HL-60 (cell line): ENCODE measurements around the gene CPXM1.

Experiments used
- DNase-seq, 2 experiments: peaks; one replicate each; pipeline ENCODE4 v3.0.0-alpha.2; 2010 to 2020; ENCODE audit warnings: low read depth in 1 of 2, low spot score in 1 of 2
- H3K27ac ChIP-seq: fragments of 250-450 bp; sonication (Bioruptor Pico); replicated peaks from 2 replicates; pipeline ENCODE4 v1.5.1; 2020; ENCODE audit warnings: mild to moderate bottlenecking, moderate library complexity
- H3K27me3 ChIP-seq: fragments of 250-450 bp; sonication (Bioruptor Pico); 2 replicates; pipeline ENCODE4 v1.5.1; 2021; ENCODE audit warnings: mild to moderate bottlenecking, moderate library complexity; ENCODE audit not compliant: insufficient read depth, poor library complexity, severe bottlenecking
- H3K4me3 ChIP-seq: replicated peaks from 2 replicates; pipeline ENCODE4 v1.5.1; 2011; ENCODE audit warnings: mild to moderate bottlenecking, control low read depth, low read length; ENCODE audit not compliant: insufficient read depth
- CTCF ChIP-seq: IDR thresholded peaks from one replicate; pipeline ENCODE4 v1.5.1; 2011; ENCODE audit warnings: low read length, control low read depth, inconsistent platforms; ENCODE audit not compliant: insufficient read depth
- GABPA ChIP-seq: IDR thresholded peaks from 2 replicates; pipeline ENCODE4 v1.6.1; 2012; ENCODE audit warnings: low read depth
- POLR2AphosphoS5 ChIP-seq: IDR thresholded peaks from 2 replicates; pipeline ENCODE4 v1.6.1; 2012; ENCODE audit warnings: low read depth
- REST ChIP-seq: IDR thresholded peaks from 2 replicates; pipeline ENCODE4 v1.6.1; 2012; ENCODE audit warnings: low read depth; ENCODE audit not compliant: insufficient replicate concordance
- SPI1 ChIP-seq: IDR thresholded peaks from 2 replicates; pipeline ENCODE4 v1.6.1; 2012; ENCODE audit warnings: low read depth, mild to moderate bottlenecking, borderline replicate concordance

CPXM1 gene

DNA sequence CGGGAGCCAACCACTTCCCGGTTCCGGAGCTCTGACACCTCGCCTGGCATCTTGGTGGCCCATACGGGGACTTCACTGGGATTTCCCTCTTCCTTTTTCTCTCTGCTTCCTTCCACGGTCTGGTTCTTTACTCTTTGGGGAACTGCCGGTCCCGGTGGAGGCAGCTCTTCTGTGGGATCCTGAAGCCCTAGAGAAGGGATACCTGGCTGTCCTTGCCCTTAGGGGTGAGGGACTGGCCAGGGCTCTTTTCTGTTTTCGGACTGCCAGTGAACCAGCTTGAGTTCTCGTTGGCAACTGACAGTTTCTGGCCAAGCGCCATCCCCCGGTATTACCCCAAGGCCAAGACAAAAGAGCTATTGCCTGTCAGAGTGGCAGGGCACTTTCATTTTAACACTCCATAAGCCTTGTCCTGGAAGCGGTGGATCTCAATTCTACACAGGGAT is 880 bp upstream of the CPXM1 start:
- Histone ChIP-seq H3K27me3 (peaks cover 42% of the 10 kb centered on the region), H3K4me3 (peak overlapping the region; percentile 44), H3K27ac (no peak overlapping the region)
- no peak for DNase-seq
- TF ChIP-seq GABPA (no peak), SPI1 (no peak), CTCF (no peak), REST (no peak), POLR2AphosphoS5 (no peak)

GRCh38 chr20:2799688-2800520 is 523 bp downstream of the CPXM1 start:
- H3K27me3 ChIP-seq, result peaks cover 32% of the 10 kb centered on the region
- H3K4me3 ChIP-seq, result peak overlapping the region; percentile 44
- H3K27ac ChIP-seq, result no peak overlapping the region
- peak in 1 of 2 experiments; percentile 57 for DNase-seq
- TF ChIP-seq CTCF (no peak), REST (no peak), GABPA (no peak), SPI1 (no peak), POLR2AphosphoS5 (no peak)

DNA sequence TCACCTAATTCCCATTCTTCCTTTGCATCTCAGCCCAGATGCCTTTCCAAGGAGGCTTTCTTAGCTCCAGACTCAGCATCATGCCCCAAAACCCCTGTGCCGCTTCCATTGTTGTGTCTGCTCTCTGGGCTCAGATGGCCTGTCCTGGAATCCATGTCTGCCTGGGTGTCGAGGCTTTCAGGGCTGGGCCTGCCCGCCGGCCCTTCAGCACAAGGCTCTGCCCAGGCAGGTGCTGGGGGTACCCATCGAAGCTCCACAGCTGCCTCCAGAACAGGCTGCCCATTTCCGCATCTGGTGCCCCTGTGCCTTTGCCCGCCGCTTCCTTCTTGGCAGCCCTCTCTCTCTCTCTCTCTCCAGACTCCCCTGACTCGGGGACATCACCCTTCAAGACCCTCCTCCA is 1.2 kb downstream of the CPXM1 start:
- Histone ChIP-seq H3K27ac (no peak overlapping the region), H3K27me3 (peaks cover 27% of the 10 kb centered on the region), H3K4me3 (no peak overlapping the region)
- TF ChIP-seq GABPA (no peak), SPI1 (no peak), REST (no peak), CTCF (no peak), POLR2AphosphoS5 (no peak)
- DNase-seq, result no peak
